K562 (cell line): ENCODE measurements around the gene PKD1. TPM values are rescaled to one million over a fixed set of nuclear protein-coding genes. Genes with fewer than 3 reads are reported as not detected.
A peak's percentile ranks its signal among the peaks of the same experiment; 100 is the strongest.

ENCODE experiments used
- ATF3 ChIP-seq, 2 experiments: fragments of 450-650 bp in 1 of 2; sonication (generic) in 1 of 2; formaldehyde crosslinking in 1 of 2; IDR thresholded peaks in 1 of 2; conservative IDR thresholded peaks in 1 of 2; 2 replicates each; pipeline versions ENCODE4 v1.6.1 to v1.8.1; 2016 to 2023; ENCODE audit warnings: mild to moderate bottlenecking in 2 of 2, moderate library complexity in 2 of 2, inconsistent platforms in 1 of 2, missing genetic modification reagents in 1 of 2
- CTCF ChIP-seq, 3 experiments: IDR thresholded peaks in 2 of 3; conservative IDR thresholded peaks in 1 of 3; 2 replicates each; pipeline ENCODE4 v1.5.1; 2011 to 2012; ENCODE audit warnings: low read length in 3 of 3, mild to moderate bottlenecking in 3 of 3, control low read depth in 2 of 3, improper control_type of control experiment in 1 of 3, inconsistent platforms in 1 of 3, low read depth in 1 of 3, mixed read lengths in 1 of 3, moderate library complexity in 1 of 3; ENCODE audit not compliant: insufficient read depth in 2 of 3
- ETV5 ChIP-seq: sonication (generic); formaldehyde crosslinking; IDR thresholded peaks from 2 replicates; pipeline ENCODE4 v1.4.0; 2020; ENCODE audit warnings: low read depth, mild to moderate bottlenecking, missing genetic modification reagents
- GABPB2 ChIP-seq: fragments of 250-450 bp; sonication (Bioruptor Pico); conservative IDR thresholded peaks from 2 replicates; pipeline ENCODE4 v1.5.1; 2021; ENCODE audit warnings: mild to moderate bottlenecking
- MED1 ChIP-seq: sonication (generic); formaldehyde crosslinking; IDR thresholded peaks from 2 replicates; pipeline ENCODE4 v1.8.1; 2023; ENCODE audit warnings: missing genetic modification reagents, borderline replicate concordance
- NEUROD1 ChIP-seq: fragments of 150-350 bp; IDR thresholded peaks from 2 replicates; pipeline ENCODE4 v1.6.1; 2014; ENCODE audit warnings: borderline replicate concordance, low read length, low read depth; ENCODE audit not compliant: partially characterized antibody
- NKRF ChIP-seq: fragments of 450-650 bp; IDR thresholded peaks from 2 replicates; pipeline ENCODE4 v1.6.1; 2016; ENCODE audit warnings: borderline replicate concordance
- PCBP1 ChIP-seq: fragments of 200-400 bp; formaldehyde crosslinking; IDR thresholded peaks from 2 replicates; pipeline ENCODE4 v1.6.1; 2018; ENCODE audit warnings: mild to moderate bottlenecking, low read depth, low read length; ENCODE audit not compliant: poor library complexity, severe bottlenecking
- PHF8 ChIP-seq: fragments of 200-600 bp; sonication (generic); IDR thresholded peaks from 2 replicates; pipeline ENCODE4 v1.6.1; 2012; ENCODE audit warnings: mixed run types, mild to moderate bottlenecking, inconsistent platforms, low read length, moderate library complexity, borderline replicate concordance
- SP1 ChIP-seq: sonication (generic); formaldehyde crosslinking; IDR thresholded peaks from 2 replicates; pipeline ENCODE4 v1.8.1; 2022; ENCODE audit warnings: mild to moderate bottlenecking, missing genetic modification reagents
- TCFL5 ChIP-seq: fragments of 250-450 bp; sonication (Bioruptor Pico); conservative IDR thresholded peaks from 2 replicates; pipeline ENCODE4 v1.6.1; 2021; ENCODE audit warnings: mild to moderate bottlenecking, moderate library complexity, matching md5 sums
- THRA ChIP-seq: fragments of 450-650 bp; IDR thresholded peaks from 2 replicates; pipeline ENCODE4 v1.6.1; 2017; ENCODE audit warnings: mild to moderate bottlenecking, moderate library complexity
- XRCC3 ChIP-seq: fragments of 450-650 bp; IDR thresholded peaks from 2 replicates; pipeline ENCODE4 v1.6.1; 2017; ENCODE audit warnings: mild to moderate bottlenecking, moderate library complexity
- ZNF143 ChIP-seq: sonication (generic); formaldehyde crosslinking; IDR thresholded peaks from 2 replicates; pipeline ENCODE4 v1.9.0; 2022; ENCODE audit warnings: mild to moderate bottlenecking, missing genetic modification reagents
- polyA plus RNA-seq, 8 experiments: library from polyadenylated mRNA; depleted of rRNA in 4 of 8; stranded (reverse) in 5 of 8; unstranded in 3 of 8; fragments of >200 nt; fragmentation: Nextera tagmentation in 2 of 8; fragmentation: Illumina TruSeq in 1 of 8; extraction: Ambion mirVana in 2 of 8; extraction: Trizol in 1 of 8; gene quantifications; 2 replicates each; pipeline versions ENCODE4 v1.2.1 to v1.2.3, GENCODE V29; 2011 to 2014; ENCODE audit warnings: inconsistent platforms in 1 of 8, missing spikeins in 1 of 8
- total RNA-seq, 7 experiments: library from RNA; depleted of rRNA in 6 of 7; stranded (reverse); fragments of >200 nt in 6 of 7; fragmentation: Illumina TruSeq in 2 of 7; extraction: Trizol in 2 of 7; gene quantifications; 2 replicates each; pipeline versions ENCODE4 v1.2.1 to v1.2.3, GENCODE V29; 2011 to 2021; ENCODE audit warnings: low replicate concordance in 1 of 7
- TF ChIP-seq, protein P1 (sequence below), 3 experiments: fragments of 200-800 bp in 1 of 3; fragments of 250-450 bp in 1 of 3; fragments of 450-650 bp in 1 of 3; sonication (Bioruptor Pico) in 1 of 3; sonication (Bioruptor generic) in 1 of 3; formaldehyde crosslinking in 1 of 3; IDR thresholded peaks; 2 replicates each; pipeline versions ENCODE4 v1.6.1 to v1.8.0; 2016 to 2022; ENCODE audit warnings: mild to moderate bottlenecking in 2 of 3, missing genetic modification characterization in 2 of 3, missing compliant biosample characterization in 1 of 3, moderate library complexity in 1 of 3

Gene PKD1
- total and polyA plus RNA-seq, 9 of the 15 experiments (the other 6 are each of a cell fraction or from before 2014, with no cell fraction given), result 0.23 to 93.5 (median 12.6) TPM

DNA sequence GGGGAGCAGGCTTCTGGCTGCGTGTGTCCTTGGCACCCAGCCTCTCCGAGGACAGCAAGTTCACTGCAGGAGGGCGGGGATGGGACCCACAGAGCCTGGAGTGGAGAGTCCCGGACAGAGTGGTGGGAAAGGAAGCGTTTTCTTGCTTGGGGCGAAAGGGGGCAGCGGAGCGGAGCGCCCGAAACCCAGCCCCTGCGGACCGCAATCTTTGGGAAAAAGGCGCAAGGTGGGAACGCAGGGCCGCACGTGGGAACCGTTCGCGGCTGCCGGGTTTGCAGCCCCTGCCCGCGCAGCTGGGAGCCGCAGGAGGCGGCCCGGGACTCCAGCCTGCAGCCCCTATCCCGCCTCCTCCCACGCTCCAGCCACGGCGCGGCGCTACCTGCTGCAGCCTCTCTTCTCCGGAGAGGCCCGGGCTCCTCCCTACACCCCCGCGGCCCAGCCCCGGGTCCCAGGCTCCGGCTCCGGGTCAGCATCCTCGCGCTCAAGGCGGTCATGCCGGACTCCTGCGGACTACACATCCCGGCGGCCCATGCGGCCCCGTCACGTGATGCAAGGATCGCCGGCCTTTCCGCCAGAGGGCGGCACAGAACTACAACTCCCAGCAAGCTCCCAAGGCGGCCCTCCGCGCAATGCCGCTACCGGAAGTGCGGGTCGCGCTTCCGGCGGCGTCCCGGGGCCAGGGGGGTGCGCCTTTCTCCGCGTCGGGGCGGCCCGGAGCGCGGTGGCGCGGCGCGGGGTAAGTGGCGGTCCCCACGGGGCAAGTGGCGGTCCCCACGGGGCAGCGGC lies 88.2 kb downstream of the PKD1 start, which contains the start of the genes NTHL1 and TSC2 (continued):
- TF ChIP-seq MED1 (CRISPR knock-in tag), result no peak
- TF ChIP-seq TCFL5 (CRISPR knock-in tag), result no peak
- no peak for TF ChIP-seq THRA
- peak; percentile 85; the same call in 1 of the 2 replicates for TF ChIP-seq PHF8
- TF ChIP-seq ETV5 (CRISPR knock-in tag), result peak; percentile 90; the same call in 1 of the 2 replicates
- TF ChIP-seq SP1, result peak; percentile 87
- no peak for TF ChIP-seq GABPB2 (CRISPR knock-in tag)
- TF ChIP-seq XRCC3, result no peak
- TF ChIP-seq, protein P1, sequence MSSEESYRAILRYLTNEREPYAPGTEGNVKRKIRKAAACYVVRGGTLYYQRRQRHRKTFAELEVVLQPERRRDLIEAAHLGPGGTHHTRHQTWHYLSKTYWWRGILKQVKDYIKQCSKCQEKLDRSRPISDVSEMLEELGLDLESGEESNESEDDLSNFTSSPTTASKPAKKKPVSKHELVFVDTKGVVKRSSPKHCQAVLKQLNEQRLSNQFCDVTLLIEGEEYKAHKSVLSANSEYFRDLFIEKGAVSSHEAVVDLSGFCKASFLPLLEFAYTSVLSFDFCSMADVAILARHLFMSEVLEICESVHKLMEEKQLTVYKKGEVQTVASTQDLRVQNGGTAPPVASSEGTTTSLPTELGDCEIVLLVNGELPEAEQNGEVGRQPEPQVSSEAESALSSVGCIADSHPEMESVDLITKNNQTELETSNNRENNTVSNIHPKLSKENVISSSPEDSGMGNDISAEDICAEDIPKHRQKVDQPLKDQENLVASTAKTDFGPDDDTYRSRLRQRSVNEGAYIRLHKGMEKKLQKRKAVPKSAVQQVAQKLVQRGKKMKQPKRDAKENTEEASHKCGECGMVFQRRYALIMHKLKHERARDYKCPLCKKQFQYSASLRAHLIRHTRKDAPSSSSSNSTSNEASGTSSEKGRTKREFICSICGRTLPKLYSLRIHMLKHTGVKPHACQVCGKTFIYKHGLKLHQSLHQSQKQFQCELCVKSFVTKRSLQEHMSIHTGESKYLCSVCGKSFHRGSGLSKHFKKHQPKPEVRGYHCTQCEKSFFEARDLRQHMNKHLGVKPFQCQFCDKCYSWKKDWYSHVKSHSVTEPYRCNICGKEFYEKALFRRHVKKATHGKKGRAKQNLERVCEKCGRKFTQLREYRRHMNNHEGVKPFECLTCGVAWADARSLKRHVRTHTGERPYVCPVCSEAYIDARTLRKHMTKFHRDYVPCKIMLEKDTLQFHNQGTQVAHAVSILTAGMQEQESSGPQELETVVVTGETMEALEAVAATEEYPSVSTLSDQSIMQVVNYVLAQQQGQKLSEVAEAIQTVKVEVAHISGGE (CRISPR knock-in tag; IDR thresholded peaks at IDR 0.05), result peak in 2 of 3 experiments; percentile 68 to 92; a peak in 5 of 6 replicates
- no peak for TF ChIP-seq NEUROD1
- peak; percentile 99 for TF ChIP-seq ZNF143
- TF ChIP-seq NKRF, result peak; percentile 80; the same call in 1 of the 2 replicates
- TF ChIP-seq ATF3 (IDR thresholded peaks at IDR 0.05), result peak; percentile 47; the same call in 1 of the 2 replicates
- TF ChIP-seq ATF3 (CRISPR knock-in tag; conservative IDR thresholded peaks at IDR 0.05), result no peak
- peak; percentile 34 to 46 (median 43); a peak in 3 of 6 replicates for TF ChIP-seq CTCF (IDR thresholded peaks at IDR 0.05 in 2 of 3, conservative IDR thresholded peaks at IDR 0.05 in 1 of 3; ENCODE audit: insufficient read depth in 2 of 3, low read depth in 1 of 3, low read length in 3 of 3)
- peak; percentile 55 for TF ChIP-seq PCBP1
